SK-N-SH treated with all-trans-retinoic acid at 6 μM for 48 hours (cell line): ENCODE measurements around the gene TMEM214.

Experiments
- ATAC-seq: fragments of 200-7000 bp; cut with Tn5 transposase; 3 replicates; pipeline ENCODE4 v1.9.1; 2020; ENCODE audit warnings: mild to moderate bottlenecking, moderate library complexity
- BACH2 ChIP-seq: fragments of 250-450 bp; sonication (Bioruptor Pico); IDR thresholded peaks from 2 replicates; pipeline ENCODE4 v1.9.0; 2021; ENCODE audit warnings: mild to moderate bottlenecking, borderline replicate concordance
- CSDC2 ChIP-seq: fragments of 250-450 bp; sonication (Bioruptor Pico); IDR thresholded peaks from 2 replicates; pipeline ENCODE4 v1.5.0; 2020; ENCODE audit warnings: mild to moderate bottlenecking, moderate library complexity
- ESRRG ChIP-seq: fragments of 250-450 bp; sonication (Bioruptor Pico); IDR thresholded peaks from 2 replicates; pipeline ENCODE4 v1.6.1; 2021; ENCODE audit warnings: mild to moderate bottlenecking
- GLIS3 ChIP-seq: fragments of 250-450 bp; sonication (Bioruptor Pico); IDR thresholded peaks from 2 replicates; pipeline ENCODE4 v1.5.0; 2020; ENCODE audit warnings: mild to moderate bottlenecking, moderate library complexity
- ISL1 ChIP-seq: fragments of 250-450 bp; sonication (Bioruptor Pico); IDR thresholded peaks from 2 replicates; pipeline ENCODE4 v2.1.2; 2022; ENCODE audit warnings: mild to moderate bottlenecking, moderate library complexity
- OSR1 ChIP-seq: fragments of 250-450 bp; sonication (Bioruptor Pico); IDR thresholded peaks from 2 replicates; pipeline ENCODE4 v1.8.0; 2022; ENCODE audit warnings: moderate library complexity, mild to moderate bottlenecking, inconsistent platforms
- PPARA ChIP-seq: fragments of 250-450 bp; sonication (Bioruptor Pico); IDR thresholded peaks from 2 replicates; pipeline ENCODE4 v1.5.0; 2020; ENCODE audit warnings: mild to moderate bottlenecking, borderline replicate concordance
- SNAI2 ChIP-seq: fragments of 250-450 bp; sonication (Bioruptor Pico); IDR thresholded peaks from 2 replicates; pipeline ENCODE4 v1.5.0; 2020; ENCODE audit warnings: mild to moderate bottlenecking, moderate library complexity
- TCF4 ChIP-seq: fragments of 250-450 bp; sonication (Bioruptor Pico); IDR thresholded peaks from 2 replicates; pipeline ENCODE4 v1.8.0; 2021; ENCODE audit warnings: mild to moderate bottlenecking, moderate library complexity, borderline replicate concordance
- TOX ChIP-seq: fragments of 250-450 bp; sonication (Bioruptor Pico); IDR thresholded peaks from 2 replicates; pipeline ENCODE4 v1.8.0; 2021; ENCODE audit warnings: mild to moderate bottlenecking, moderate library complexity, borderline replicate concordance
- ZC3H10 ChIP-seq: fragments of 250-450 bp; sonication (Bioruptor Pico); IDR thresholded peaks from 2 replicates; pipeline ENCODE4 v1.5.1; 2021; ENCODE audit warnings: mild to moderate bottlenecking, moderate library complexity
- ZFP3 ChIP-seq: fragments of 250-450 bp; sonication (Bioruptor Pico); IDR thresholded peaks from 2 replicates; pipeline ENCODE4 v1.5.0; 2020; ENCODE audit warnings: mild to moderate bottlenecking, moderate library complexity
- ZNF70 ChIP-seq: fragments of 450-650 bp; formaldehyde crosslinking; IDR thresholded peaks from 2 replicates; pipeline ENCODE4 v1.5.0; 2020; ENCODE audit warnings: mild to moderate bottlenecking, moderate library complexity
- ZNF8 ChIP-seq: fragments of 450-650 bp; formaldehyde crosslinking; IDR thresholded peaks from 2 replicates; pipeline ENCODE4 v1.5.0; 2020; ENCODE audit warnings: mild to moderate bottlenecking, moderate library complexity
- TF ChIP-seq, protein P1 (sequence below): fragments of 250-450 bp; sonication (Bioruptor Pico); IDR thresholded peaks from 2 replicates; pipeline ENCODE4 v1.5.0; 2020; ENCODE audit warnings: mild to moderate bottlenecking, moderate library complexity
- TF ChIP-seq, protein P2 (sequence below): fragments of 250-450 bp; sonication (Bioruptor Pico); IDR thresholded peaks from 2 replicates; pipeline ENCODE4 v1.8.0; 2021; ENCODE audit warnings: low read depth, mild to moderate bottlenecking, moderate library complexity, borderline replicate concordance
- TF ChIP-seq, protein P3 (sequence below): fragments of 250-450 bp; sonication (Bioruptor Pico); IDR thresholded peaks from 2 replicates; pipeline ENCODE4 v1.5.1; 2021; ENCODE audit warnings: mild to moderate bottlenecking, moderate library complexity
- TF ChIP-seq, protein P4 (sequence below): fragments of 250-450 bp; sonication (Bioruptor Pico); IDR thresholded peaks from 2 replicates; pipeline ENCODE4 v1.8.0; 2020; ENCODE audit warnings: mild to moderate bottlenecking, moderate library complexity, borderline replicate concordance

The TMEM214 gene

DNA sequence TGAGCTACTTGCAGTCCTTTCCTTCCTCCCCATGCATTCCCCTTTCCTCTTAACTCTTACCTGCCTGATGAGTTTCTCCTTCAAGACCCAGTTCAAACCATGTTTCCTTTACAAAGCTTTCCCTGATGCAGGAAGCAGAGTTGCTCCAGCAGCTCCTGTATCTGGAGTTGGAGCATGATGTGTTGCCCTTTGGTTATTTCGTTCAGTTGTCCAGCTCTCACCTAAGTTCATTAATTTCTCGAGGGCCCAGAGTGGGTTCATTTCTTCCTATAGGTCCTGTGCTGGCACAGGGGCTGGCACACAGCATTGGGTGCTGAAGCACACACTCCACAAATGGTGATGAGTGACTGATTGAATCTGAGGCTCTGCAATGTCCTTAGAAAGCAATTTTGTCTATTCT is 23.0 kb upstream of the TMEM214 start (continued):
- TF ChIP-seq, protein P1, sequence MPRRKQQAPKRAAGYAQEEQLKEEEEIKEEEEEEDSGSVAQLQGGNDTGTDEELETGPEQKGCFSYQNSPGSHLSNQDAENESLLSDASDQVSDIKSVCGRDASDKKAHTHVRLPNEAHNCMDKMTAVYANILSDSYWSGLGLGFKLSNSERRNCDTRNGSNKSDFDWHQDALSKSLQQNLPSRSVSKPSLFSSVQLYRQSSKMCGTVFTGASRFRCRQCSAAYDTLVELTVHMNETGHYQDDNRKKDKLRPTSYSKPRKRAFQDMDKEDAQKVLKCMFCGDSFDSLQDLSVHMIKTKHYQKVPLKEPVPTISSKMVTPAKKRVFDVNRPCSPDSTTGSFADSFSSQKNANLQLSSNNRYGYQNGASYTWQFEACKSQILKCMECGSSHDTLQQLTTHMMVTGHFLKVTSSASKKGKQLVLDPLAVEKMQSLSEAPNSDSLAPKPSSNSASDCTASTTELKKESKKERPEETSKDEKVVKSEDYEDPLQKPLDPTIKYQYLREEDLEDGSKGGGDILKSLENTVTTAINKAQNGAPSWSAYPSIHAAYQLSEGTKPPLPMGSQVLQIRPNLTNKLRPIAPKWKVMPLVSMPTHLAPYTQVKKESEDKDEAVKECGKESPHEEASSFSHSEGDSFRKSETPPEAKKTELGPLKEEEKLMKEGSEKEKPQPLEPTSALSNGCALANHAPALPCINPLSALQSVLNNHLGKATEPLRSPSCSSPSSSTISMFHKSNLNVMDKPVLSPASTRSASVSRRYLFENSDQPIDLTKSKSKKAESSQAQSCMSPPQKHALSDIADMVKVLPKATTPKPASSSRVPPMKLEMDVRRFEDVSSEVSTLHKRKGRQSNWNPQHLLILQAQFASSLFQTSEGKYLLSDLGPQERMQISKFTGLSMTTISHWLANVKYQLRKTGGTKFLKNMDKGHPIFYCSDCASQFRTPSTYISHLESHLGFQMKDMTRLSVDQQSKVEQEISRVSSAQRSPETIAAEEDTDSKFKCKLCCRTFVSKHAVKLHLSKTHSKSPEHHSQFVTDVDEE, result no peak
- TF ChIP-seq ZNF70 (CRISPR knock-in tag) (no peak), ISL1 (CRISPR knock-in tag) (no peak), TCF4 (CRISPR knock-in tag) (no peak), PPARA (CRISPR knock-in tag) (no peak)
- TF ChIP-seq, protein P2, sequence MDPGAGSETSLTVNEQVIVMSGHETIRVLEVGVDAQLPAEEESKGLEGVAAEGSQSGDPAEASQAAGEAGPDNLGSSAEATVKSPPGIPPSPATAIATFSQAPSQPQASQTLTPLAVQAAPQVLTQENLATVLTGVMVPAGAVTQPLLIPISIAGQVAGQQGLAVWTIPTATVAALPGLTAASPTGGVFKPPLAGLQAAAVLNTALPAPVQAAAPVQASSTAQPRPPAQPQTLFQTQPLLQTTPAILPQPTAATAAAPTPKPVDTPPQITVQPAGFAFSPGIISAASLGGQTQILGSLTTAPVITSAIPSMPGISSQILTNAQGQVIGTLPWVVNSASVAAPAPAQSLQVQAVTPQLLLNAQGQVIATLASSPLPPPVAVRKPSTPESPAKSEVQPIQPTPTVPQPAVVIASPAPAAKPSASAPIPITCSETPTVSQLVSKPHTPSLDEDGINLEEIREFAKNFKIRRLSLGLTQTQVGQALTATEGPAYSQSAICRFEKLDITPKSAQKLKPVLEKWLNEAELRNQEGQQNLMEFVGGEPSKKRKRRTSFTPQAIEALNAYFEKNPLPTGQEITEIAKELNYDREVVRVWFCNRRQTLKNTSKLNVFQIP, result no peak

DNA sequence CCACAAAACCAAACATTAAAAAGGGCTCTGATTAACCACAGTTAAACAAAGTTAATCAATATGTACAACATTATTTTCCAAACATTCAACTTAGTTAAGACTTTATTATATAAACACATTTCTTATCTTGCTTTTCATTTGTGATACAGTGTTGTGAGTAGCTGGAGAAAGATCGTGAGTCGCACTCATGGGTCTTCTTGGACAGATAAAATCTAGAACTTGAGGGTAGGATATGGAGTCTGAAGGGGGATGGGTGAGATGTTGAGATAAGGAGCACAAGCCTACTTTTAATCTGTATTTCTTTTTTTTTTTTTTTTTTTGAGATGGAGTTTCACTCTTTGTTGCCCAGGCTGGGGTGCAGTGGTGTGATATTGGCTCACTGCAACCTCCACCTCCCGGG is 22.6 kb upstream of the TMEM214 start:
- no peak for ATAC-seq
- TF ChIP-seq ZNF8 (CRISPR knock-in tag) (no peak), ZNF70 (CRISPR knock-in tag) (no peak), ISL1 (CRISPR knock-in tag) (no peak), TCF4 (CRISPR knock-in tag) (no peak), BACH2 (no peak), CSDC2 (no peak), SNAI2 (CRISPR knock-in tag) (no peak), TOX (CRISPR knock-in tag) (no peak), ZC3H10 (CRISPR knock-in tag) (no peak), PPARA (CRISPR knock-in tag) (no peak), ESRRG (no peak), GLIS3 (no peak), OSR1 (CRISPR knock-in tag) (no peak), ZFP3 (no peak)
- TF ChIP-seq, protein P1, result no peak
- TF ChIP-seq, protein P3, sequence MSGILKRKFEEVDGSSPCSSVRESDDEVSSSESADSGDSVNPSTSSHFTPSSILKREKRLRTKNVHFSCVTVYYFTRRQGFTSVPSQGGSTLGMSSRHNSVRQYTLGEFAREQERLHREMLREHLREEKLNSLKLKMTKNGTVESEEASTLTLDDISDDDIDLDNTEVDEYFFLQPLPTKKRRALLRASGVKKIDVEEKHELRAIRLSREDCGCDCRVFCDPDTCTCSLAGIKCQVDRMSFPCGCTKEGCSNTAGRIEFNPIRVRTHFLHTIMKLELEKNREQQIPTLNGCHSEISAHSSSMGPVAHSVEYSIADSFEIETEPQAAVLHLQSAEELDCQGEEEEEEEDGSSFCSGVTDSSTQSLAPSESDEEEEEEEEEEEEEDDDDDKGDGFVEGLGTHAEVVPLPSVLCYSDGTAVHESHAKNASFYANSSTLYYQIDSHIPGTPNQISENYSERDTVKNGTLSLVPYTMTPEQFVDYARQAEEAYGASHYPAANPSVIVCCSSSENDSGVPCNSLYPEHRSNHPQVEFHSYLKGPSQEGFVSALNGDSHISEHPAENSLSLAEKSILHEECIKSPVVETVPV (CRISPR knock-in tag), result no peak
- TF ChIP-seq, protein P2, result no peak
- TF ChIP-seq, protein P4, sequence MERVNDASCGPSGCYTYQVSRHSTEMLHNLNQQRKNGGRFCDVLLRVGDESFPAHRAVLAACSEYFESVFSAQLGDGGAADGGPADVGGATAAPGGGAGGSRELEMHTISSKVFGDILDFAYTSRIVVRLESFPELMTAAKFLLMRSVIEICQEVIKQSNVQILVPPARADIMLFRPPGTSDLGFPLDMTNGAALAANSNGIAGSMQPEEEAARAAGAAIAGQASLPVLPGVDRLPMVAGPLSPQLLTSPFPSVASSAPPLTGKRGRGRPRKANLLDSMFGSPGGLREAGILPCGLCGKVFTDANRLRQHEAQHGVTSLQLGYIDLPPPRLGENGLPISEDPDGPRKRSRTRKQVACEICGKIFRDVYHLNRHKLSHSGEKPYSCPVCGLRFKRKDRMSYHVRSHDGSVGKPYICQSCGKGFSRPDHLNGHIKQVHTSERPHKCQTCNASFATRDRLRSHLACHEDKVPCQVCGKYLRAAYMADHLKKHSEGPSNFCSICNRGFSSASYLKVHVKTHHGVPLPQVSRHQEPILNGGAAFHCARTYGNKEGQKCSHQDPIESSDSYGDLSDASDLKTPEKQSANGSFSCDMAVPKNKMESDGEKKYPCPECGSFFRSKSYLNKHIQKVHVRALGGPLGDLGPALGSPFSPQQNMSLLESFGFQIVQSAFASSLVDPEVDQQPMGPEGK (CRISPR knock-in tag), result no peak

DNA sequence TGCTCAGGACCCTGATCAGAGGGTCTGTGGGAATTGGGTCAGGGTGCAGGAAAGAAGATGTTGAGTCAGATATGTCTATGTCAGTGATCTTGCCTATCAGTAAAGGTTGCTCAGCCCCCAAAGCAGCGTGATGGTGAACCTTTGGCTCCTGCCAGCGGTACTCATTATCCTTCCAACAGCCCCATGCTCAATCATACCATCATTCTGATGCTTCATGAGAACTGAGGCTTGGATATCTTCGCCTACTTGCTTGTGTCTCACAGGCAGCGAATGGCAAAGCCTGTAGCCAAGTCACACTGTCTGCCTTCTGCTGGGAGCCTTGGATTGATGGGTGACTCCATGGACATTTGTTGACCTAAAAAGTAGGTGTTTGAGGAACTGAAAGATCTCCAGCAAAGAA is 19.0 kb upstream of the TMEM214 start:
- TF ChIP-seq PPARA (CRISPR knock-in tag) (no peak), CSDC2 (no peak), SNAI2 (CRISPR knock-in tag) (no peak), ZNF70 (CRISPR knock-in tag) (no peak), ZC3H10 (CRISPR knock-in tag) (no peak)
- ATAC-seq, result no peak
